ACC112 (cell line): ENCODE results near the gene LINC01488.

Experiments
- H2AFZ ChIP-seq: fragments of 200-600 bp; sonication (generic); one replicate; pipeline ENCODE4 v1.6.0; 2017; ENCODE audit warnings: antibody characterized with exemption, low read length; ENCODE audit not compliant: unreplicated experiment
- H3K27ac ChIP-seq: fragments of 200-600 bp; sonication (generic); 2 replicates; pipeline ENCODE4 v1.5.1; 2014; ENCODE audit warnings: low read depth, mild to moderate bottlenecking, antibody characterized with exemption, low read length, moderate library complexity
- H3K27me3 ChIP-seq: fragments of 200-600 bp; sonication (generic); 2 replicates; pipeline ENCODE4 v1.6.1; 2014; ENCODE audit warnings: mild to moderate bottlenecking, antibody characterized with exemption, low read length, moderate library complexity, mixed read lengths; ENCODE audit not compliant: insufficient read depth
- H3K36me3 ChIP-seq: fragments of 200-600 bp; sonication (generic); 2 replicates; pipeline ENCODE4 v1.6.1; 2016; ENCODE audit warnings: mild to moderate bottlenecking, antibody characterized with exemption, low read length, moderate library complexity, mixed read lengths; ENCODE audit not compliant: insufficient read depth
- H3K4me1 ChIP-seq: fragments of 200-600 bp; sonication (generic); one replicate; pipeline ENCODE4 v1.6.1; 2016; ENCODE audit warnings: low read length, mixed read lengths; ENCODE audit not compliant: insufficient read depth, unreplicated experiment, control insufficient read depth
- H3K4me3 ChIP-seq: fragments of 200-600 bp; sonication (generic); 2 replicates; pipeline ENCODE4 v1.5.1; 2014; ENCODE audit warnings: mild to moderate bottlenecking, low read depth, low read length
- H3K79me2 ChIP-seq: fragments of 200-600 bp; sonication (generic); one replicate; pipeline ENCODE4 v1.6.0; 2016; ENCODE audit warnings: low read length; ENCODE audit not compliant: control insufficient read depth, unreplicated experiment, insufficient read depth

LINC01488 gene

GRCh38 chr11:69518081-69518950 is 36.9 kb downstream of the LINC01488 start:
- Histone ChIP-seq H2AFZ (no peak overlapping the region), H3K4me3 (no peak overlapping the region), H3K36me3 (no peaks in the 10 kb centered on the region), H3K27me3 (no peaks in the 10 kb centered on the region), H3K79me2 (no peaks in the 10 kb centered on the region), H3K27ac (peak overlapping the region; percentile 58), H3K4me1 (peaks cover 11% of the 10 kb centered on the region)

GRCh38 chr11:69520186-69520916 is 38.9 kb downstream of the LINC01488 start:
- Histone ChIP-seq H3K27me3 (no peaks in the 10 kb centered on the region), H3K27ac (no peak overlapping the region), H3K4me1 (peaks cover 21% of the 10 kb centered on the region), H2AFZ (no peak overlapping the region), H3K36me3 (no peaks in the 10 kb centered on the region), H3K79me2 (no peaks in the 10 kb centered on the region), H3K4me3 (no peak overlapping the region)

GRCh38 chr11:69521457-69521856 is 40.0 kb downstream of the LINC01488 start:
- no peaks in the 10 kb centered on the region for H3K27me3 ChIP-seq
- no peak overlapping the region for H3K27ac ChIP-seq

GRCh38 chr11:69523453-69523852 is 42.0 kb downstream of the LINC01488 start:
- no peak overlapping the region for H3K4me3 ChIP-seq
- H3K36me3 ChIP-seq = no peaks in the 10 kb centered on the region
- H3K27ac ChIP-seq = no peak overlapping the region
- peaks cover 12% of the 10 kb centered on the region for H3K4me1 ChIP-seq
- no peak overlapping the region for H2AFZ ChIP-seq
- H3K27me3 ChIP-seq = no peaks in the 10 kb centered on the region
- no peaks in the 10 kb centered on the region for H3K79me2 ChIP-seq

More at GRCh38 chr11:69521457-69521856, 40.0 kb downstream of the LINC01488 start:
- H3K36me3 ChIP-seq = no peaks in the 10 kb centered on the region
- H3K4me3 ChIP-seq = no peak overlapping the region
- no peaks in the 10 kb centered on the region for H3K79me2 ChIP-seq
- H2AFZ ChIP-seq = no peak overlapping the region
- peaks cover 21% of the 10 kb centered on the region for H3K4me1 ChIP-seq

GRCh38 chr11:69524291-69524882 is 42.9 kb downstream of the LINC01488 start:
- H3K27me3 ChIP-seq = no peaks in the 10 kb centered on the region
- H3K36me3 ChIP-seq = no peaks in the 10 kb centered on the region
- no peak overlapping the region for H3K4me3 ChIP-seq
- H2AFZ ChIP-seq = peak overlapping the region; percentile 28
- peaks cover 10% of the 10 kb centered on the region for H3K4me1 ChIP-seq
- no peak overlapping the region for H3K27ac ChIP-seq
- no peaks in the 10 kb centered on the region for H3K79me2 ChIP-seq

GRCh38 chr11:69524991-69525411 is 43.5 kb downstream of the LINC01488 start:
- Histone ChIP-seq H3K4me1 (peaks cover 10% of the 10 kb centered on the region), H2AFZ (no peak overlapping the region), H3K79me2 (no peaks in the 10 kb centered on the region), H3K27ac (no peak overlapping the region), H3K36me3 (no peaks in the 10 kb centered on the region), H3K27me3 (no peaks in the 10 kb centered on the region), H3K4me3 (no peak overlapping the region)

- Histone ChIP-seq H3K4me1 (peaks cover 10% of the 10 kb centered on the region), H3K36me3 (no peaks in the 10 kb centered on the region), H2AFZ (no peak overlapping the region), H3K27ac (no peak overlapping the region), H3K79me2 (no peaks in the 10 kb centered on the region), H3K27me3 (no peaks in the 10 kb centered on the region), H3K4me3 (no peak overlapping the region)
These were observed 44.3 kb downstream of the LINC01488 start for GRCh38 chr11:69525516-69526452.

- Histone ChIP-seq H3K4me3 (no peak overlapping the region), H3K79me2 (no peaks in the 10 kb centered on the region), H2AFZ (no peak overlapping the region), H3K36me3 (no peaks in the 10 kb centered on the region), H3K4me1 (peaks cover 10% of the 10 kb centered on the region), H3K27ac (no peak overlapping the region), H3K27me3 (no peaks in the 10 kb centered on the region)
These were observed 45.0 kb downstream of the LINC01488 start for GRCh38 chr11:69526453-69526810.

GRCh38 chr11:69529001-69529400 is 47.5 kb downstream of the LINC01488 start:
- Histone ChIP-seq H2AFZ (no peak overlapping the region), H3K4me3 (no peak overlapping the region), H3K4me1 (peaks cover 9% of the 10 kb centered on the region), H3K27ac (no peak overlapping the region), H3K27me3 (no peaks in the 10 kb centered on the region), H3K79me2 (no peaks in the 10 kb centered on the region), H3K36me3 (no peaks in the 10 kb centered on the region)
